ENCODE measurements around the gene SSH3.
A peak's percentile ranks its signal among the peaks of the same experiment; 100 is the strongest.

GRCh38 chr11:67351275-67352005, 48.1 kb downstream of the SSH3 start:
- no peak for TF ChIP-seq POLR2A (IDR thresholded peaks at IDR 0.05; ENCODE audit: low read depth)
- peak; percentile 87 to 98 (median 96) for TF ChIP-seq CTCF (IDR thresholded peaks at IDR 0.05)
